ENCODE data around the gene UMODL1.
A peak's percentile ranks its signal among the peaks of the same experiment; 100 is the strongest.

The UMODL1 gene

GRCh38 chr21:42044871-42045495 lies 26.1 kb upstream of the UMODL1 start:
- peaks cover 39% of the 10 kb centered on the region for H3K4me1 ChIP-seq

DNA sequence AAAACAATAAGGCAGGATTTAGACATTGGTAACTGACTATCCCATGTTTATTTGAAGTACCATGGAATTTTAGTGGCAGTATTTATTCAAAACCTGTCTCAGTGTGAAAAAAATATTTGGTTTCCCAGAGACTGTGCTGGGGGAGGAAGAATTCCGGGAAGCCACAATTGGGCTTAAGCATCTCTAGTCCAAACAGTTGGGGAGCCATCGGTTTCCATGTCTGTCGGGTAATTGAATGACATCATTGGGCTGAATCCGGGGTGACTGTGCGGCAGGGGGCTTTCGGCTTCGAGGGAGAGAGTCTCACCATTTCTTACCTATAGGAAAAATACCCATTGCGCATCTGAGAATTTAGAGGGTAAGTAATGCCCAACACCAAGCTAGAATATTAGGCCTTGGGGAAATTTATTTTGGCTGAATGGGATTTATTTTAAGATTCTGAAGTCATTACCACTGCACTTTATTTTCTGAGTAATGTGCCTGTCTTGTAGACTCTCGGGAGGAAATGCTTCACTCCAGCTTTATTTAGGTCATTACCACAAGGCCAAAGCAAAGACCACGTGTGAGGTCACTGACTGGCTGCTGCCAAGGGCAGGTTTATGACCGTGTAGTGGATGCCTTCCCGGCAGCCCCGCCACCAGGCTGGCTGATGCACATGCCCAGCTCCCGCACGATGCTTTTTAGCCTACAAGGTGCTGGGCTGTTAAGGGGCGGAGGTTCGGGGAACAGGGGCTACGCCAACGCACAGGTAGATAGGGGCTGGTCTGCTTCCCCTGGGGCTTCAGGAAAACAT lies 23.1 kb upstream of the UMODL1 start:
- H3K27ac ChIP-seq: no peak overlapping the region
- H3K36me3 ChIP-seq: no peaks in the 10 kb centered on the region
- H3K4me3 ChIP-seq: no peak overlapping the region
- peaks cover 46% of the 10 kb centered on the region for H3K4me1 ChIP-seq
- H4K20me1 ChIP-seq: no peaks in the 10 kb centered on the region
- H3K4me2 ChIP-seq: peak overlapping the region; percentile 66
- TF ChIP-seq Cebpa-rat (IDR thresholded peaks at IDR 0.05): no peak
- no peak overlapping the region for H3K9ac ChIP-seq
- H3K9me3 ChIP-seq: peaks cover under 1% of the 10 kb centered on the region; the same call in 1 of the 2 replicates
- peaks cover 8% of the 10 kb centered on the region; the same call in 1 of the 2 replicates for H3K27me3 ChIP-seq

More at GRCh38 chr21:42044871-42045495, 26.1 kb upstream of the UMODL1 start:
- Histone ChIP-seq H3K36me3 (no peaks in the 10 kb centered on the region), H3K27me3 (peaks cover 3% of the 10 kb centered on the region; the same call in 1 of the 2 replicates), H3K4me2 (no peak overlapping the region), H3K27ac (no peak overlapping the region), H4K20me1 (no peaks in the 10 kb centered on the region), H3K9me3 (no peaks in the 10 kb centered on the region), H3K4me3 (no peak overlapping the region), H3K9ac (no peak overlapping the region)
- TF ChIP-seq Cebpa-rat (IDR thresholded peaks at IDR 0.05): no peak

GRCh38 chr21:42048870-42049577 lies 22.1 kb upstream of the UMODL1 start:
- Histone ChIP-seq H3K27ac (no peak overlapping the region), H4K20me1 (no peaks in the 10 kb centered on the region), H3K9ac (no peak overlapping the region), H3K4me2 (peak overlapping the region; percentile 66; the same call in 1 of the 2 replicates), H3K36me3 (no peaks in the 10 kb centered on the region), H3K4me3 (no peak overlapping the region), H3K9me3 (peaks cover 10% of the 10 kb centered on the region), H3K27me3 (peaks cover 8% of the 10 kb centered on the region; the same call in 1 of the 2 replicates), H3K4me1 (peaks cover 47% of the 10 kb centered on the region)
- peak; percentile 30; the same call in 1 of the 2 replicates for TF ChIP-seq Cebpa-rat (IDR thresholded peaks at IDR 0.05)

DNA sequence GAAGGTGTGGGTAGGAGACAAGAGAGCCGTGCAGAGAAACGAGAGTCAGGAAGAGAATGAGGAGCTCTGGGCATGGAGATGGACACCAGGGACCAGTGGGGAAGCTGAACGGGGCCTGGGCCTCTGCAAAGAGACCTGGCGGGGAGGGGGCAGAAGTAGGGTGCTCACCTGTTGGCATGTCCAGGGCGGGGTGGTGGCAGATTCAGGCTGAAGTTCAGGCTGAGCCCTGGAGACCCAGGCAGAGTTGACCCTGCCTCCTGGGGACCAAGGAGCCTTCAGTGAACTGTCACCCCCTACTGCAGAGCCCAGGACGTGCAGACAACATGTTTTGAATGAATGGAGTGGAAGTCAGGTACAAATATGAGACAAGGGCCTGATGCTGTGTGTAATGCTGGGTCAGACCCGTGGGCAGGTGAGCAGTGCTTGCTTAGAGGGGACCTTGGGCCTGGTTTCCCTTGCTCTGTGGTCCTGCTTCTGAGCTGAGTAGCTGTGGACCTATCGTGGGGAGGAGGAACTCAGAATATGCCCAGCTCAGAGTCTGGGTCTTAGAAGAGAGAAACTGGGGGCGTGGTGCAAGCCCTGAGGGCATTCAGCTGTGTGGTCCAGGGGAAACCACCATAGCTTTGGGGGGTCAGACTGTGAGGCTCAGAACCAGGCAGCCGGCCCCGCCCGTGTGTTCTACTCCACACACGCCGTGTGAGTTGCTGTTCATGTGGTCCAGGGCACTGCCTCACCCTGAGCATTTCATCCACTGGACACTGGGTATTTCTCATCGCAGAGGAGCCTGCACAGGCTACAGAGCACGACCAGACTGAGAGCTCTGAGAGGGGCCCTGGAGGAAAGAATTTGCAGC lies 21.3 kb upstream of the UMODL1 start:
- no peaks in the 10 kb centered on the region for H4K20me1 ChIP-seq
- TF ChIP-seq Cebpa-rat (IDR thresholded peaks at IDR 0.05): no peak
- H3K4me3 ChIP-seq: no peak overlapping the region
- no peak overlapping the region for H3K4me2 ChIP-seq
- no peaks in the 10 kb centered on the region for H3K36me3 ChIP-seq
- H3K4me1 ChIP-seq: peaks cover 52% of the 10 kb centered on the region
- H3K27ac ChIP-seq: no peak overlapping the region
- H3K9me3 ChIP-seq: peaks cover 12% of the 10 kb centered on the region
- no peak overlapping the region for H3K9ac ChIP-seq
- peaks cover 8% of the 10 kb centered on the region; the same call in 1 of the 2 replicates for H3K27me3 ChIP-seq

DNA sequence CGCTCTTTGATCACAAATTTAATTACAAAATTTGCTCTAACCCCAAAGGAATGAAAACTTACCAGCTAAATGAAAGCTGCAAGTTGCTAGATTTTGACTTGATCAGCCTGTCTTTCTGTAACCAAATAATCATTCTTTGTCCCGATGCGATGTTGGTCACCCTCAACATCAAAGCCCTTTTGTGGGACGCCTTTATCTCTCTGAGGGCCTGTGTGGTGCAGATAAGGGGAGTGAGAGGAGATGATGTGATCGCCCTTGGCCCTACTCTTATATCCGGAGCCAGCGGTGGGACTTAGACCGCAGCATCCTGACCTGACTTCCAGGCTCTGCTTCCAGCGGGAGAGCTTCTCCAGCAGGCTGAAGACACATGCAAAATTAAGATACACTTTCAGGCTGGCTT lies 19.3 kb upstream of the UMODL1 start:
- TF ChIP-seq Cebpa-rat (IDR thresholded peaks at IDR 0.05): no peak
- peaks cover 12% of the 10 kb centered on the region for H3K9me3 ChIP-seq
- H3K4me1 ChIP-seq: peaks cover 52% of the 10 kb centered on the region
- no peak overlapping the region for H3K9ac ChIP-seq
- H3K27ac ChIP-seq: no peak overlapping the region
- H3K36me3 ChIP-seq: no peaks in the 10 kb centered on the region
- H3K27me3 ChIP-seq: peaks cover 8% of the 10 kb centered on the region; the same call in 1 of the 2 replicates
- H4K20me1 ChIP-seq: no peaks in the 10 kb centered on the region
- H3K4me2 ChIP-seq: peak overlapping the region; percentile 80
- no peak overlapping the region for H3K4me3 ChIP-seq

GRCh38 chr21:42055425-42055824 lies 15.7 kb upstream of the UMODL1 start:
- Histone ChIP-seq H3K4me2 (no peak overlapping the region), H3K27ac (no peak overlapping the region), H3K36me3 (no peaks in the 10 kb centered on the region), H3K9ac (no peak overlapping the region), H3K9me3 (peaks cover 12% of the 10 kb centered on the region), H3K4me3 (no peak overlapping the region), H3K4me1 (peaks cover 40% of the 10 kb centered on the region), H4K20me1 (no peaks in the 10 kb centered on the region), H3K27me3 (peaks cover 1% of the 10 kb centered on the region; the same call in 1 of the 2 replicates)
- TF ChIP-seq Cebpa-rat (IDR thresholded peaks at IDR 0.05): no peak

GRCh38 chr21:42056468-42056867 lies 14.6 kb upstream of the UMODL1 start:
- Histone ChIP-seq H3K4me3 (no peak overlapping the region), H4K20me1 (no peaks in the 10 kb centered on the region), H3K36me3 (no peaks in the 10 kb centered on the region), H3K27ac (no peak overlapping the region), H3K4me2 (no peak overlapping the region), H3K9ac (no peak overlapping the region), H3K4me1 (peaks cover 44% of the 10 kb centered on the region), H3K9me3 (peaks cover 12% of the 10 kb centered on the region), H3K27me3 (no peaks in the 10 kb centered on the region)
- TF ChIP-seq Cebpa-rat (IDR thresholded peaks at IDR 0.05): no peak

GRCh38 chr21:42056996-42057689 lies 14.0 kb upstream of the UMODL1 start:
- H3K36me3 ChIP-seq: no peaks in the 10 kb centered on the region
- no peak for TF ChIP-seq Cebpa-rat (IDR thresholded peaks at IDR 0.05)
- H4K20me1 ChIP-seq: no peaks in the 10 kb centered on the region
- H3K27me3 ChIP-seq: no peaks in the 10 kb centered on the region
- no peak overlapping the region for H3K4me3 ChIP-seq
- peaks cover 44% of the 10 kb centered on the region for H3K4me1 ChIP-seq
- peaks cover 12% of the 10 kb centered on the region for H3K9me3 ChIP-seq
- no peak overlapping the region for H3K4me2 ChIP-seq
- H3K27ac ChIP-seq: no peak overlapping the region
- H3K9ac ChIP-seq: no peak overlapping the region

All from BLaER1 (cell line).